HG02678 (cell line): ENCODE results near the gene CNKSR1.

ENCODE experiments used
- ATAC-seq: cut with Tn5 transposase; IDR thresholded peaks from one replicate; pipeline ENCODE4 v1.9.1; 2021; ENCODE audit warnings: mild to moderate bottlenecking, moderate library complexity; ENCODE audit not compliant: unreplicated experiment

The CNKSR1 gene

DNA sequence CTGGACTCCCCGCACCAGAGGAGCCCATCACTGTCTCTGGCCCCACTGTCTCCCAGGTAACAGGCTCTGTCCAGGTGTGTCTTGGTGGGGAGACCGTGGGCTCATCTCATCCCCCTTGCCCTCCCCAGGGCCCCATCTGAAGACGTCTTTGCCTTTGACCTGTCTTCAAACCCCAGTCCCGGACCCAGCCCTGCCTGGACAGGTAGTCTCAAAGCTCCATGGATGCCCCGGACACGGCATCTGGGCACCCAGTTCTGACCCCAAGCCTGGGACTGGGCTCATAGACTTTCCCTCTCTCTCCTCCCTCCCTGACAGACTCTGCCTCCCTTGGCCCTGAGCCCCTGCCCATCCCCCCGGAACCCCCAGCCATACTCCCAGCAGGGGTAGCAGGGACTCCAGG, 6.8 kb downstream of the CNKSR1 start:
- ATAC-seq: no peak

DNA sequence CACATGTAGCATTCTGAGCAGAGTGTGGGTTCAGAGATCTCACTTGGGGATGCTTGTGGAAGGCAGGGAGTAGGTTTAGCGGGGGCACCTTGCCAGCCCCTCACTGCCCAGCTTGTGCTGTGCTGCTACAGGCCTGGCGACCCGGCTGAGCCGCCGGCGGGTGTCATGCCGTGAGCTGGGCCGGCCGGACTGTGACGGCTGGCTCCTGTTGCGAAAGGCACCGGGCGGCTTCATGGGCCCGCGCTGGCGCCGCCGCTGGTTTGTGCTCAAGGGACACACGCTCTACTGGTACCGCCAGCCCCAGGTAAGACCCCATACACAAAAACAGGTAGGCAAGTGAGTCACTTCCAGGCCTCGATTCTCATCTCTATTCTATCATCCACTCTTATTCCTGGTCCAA, 7.6 kb downstream of the CNKSR1 start:
- ATAC-seq: no peak

GRCh38 chr1:26187882-26188281, 10.6 kb downstream of the CNKSR1 start:
- no peak for ATAC-seq

GRCh38 chr1:26188477-26188876, 11.2 kb downstream of the CNKSR1 start:
- no peak for ATAC-seq

DNA sequence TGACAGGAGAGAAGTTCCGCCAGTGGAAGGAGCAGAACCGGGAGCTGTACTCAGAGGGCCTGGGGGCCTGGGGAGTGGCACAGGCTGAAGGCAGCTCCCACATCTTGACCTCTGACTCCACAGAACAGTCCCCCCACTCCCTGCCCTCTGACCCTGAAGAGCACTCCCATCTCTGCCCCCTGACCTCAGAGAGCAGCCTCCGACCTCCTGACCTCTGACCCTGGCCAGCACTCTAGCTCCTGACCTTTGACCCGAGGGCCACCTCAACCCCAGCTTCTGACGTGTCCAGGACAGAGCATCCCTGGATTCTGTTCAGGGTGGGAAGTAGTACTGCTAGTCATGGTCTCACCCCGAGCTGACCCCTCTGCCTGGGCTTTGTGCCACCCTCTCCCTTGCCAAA, 12.0 kb downstream of the CNKSR1 start:
- ATAC-seq: no peak

DNA sequence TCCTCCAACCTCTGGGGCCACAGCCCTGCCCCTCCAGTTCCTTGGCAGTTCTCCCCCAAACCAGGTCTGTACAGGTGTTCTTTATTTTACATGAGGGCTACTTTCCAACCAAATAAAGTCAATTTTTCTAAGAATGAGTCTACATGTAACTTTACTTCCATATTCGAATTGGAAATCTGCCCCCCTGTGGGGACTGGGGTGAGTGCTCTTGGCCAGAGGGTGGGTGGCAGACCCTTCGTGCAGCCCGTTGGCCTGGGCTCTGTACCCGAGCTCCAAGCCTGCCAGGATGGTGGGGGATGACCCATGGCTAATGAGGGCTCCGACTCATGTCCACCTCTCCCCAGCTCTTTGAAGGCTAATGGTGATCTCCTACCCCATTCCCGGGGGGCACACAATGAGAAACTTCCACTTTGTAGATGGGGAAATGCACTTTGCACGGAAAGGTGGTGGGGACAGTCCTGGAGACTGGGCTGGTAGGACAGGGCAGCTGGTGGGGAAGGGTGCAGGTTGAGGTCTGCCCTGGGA, 12.5 kb downstream of the CNKSR1 start:
- no peak for ATAC-seq

DNA sequence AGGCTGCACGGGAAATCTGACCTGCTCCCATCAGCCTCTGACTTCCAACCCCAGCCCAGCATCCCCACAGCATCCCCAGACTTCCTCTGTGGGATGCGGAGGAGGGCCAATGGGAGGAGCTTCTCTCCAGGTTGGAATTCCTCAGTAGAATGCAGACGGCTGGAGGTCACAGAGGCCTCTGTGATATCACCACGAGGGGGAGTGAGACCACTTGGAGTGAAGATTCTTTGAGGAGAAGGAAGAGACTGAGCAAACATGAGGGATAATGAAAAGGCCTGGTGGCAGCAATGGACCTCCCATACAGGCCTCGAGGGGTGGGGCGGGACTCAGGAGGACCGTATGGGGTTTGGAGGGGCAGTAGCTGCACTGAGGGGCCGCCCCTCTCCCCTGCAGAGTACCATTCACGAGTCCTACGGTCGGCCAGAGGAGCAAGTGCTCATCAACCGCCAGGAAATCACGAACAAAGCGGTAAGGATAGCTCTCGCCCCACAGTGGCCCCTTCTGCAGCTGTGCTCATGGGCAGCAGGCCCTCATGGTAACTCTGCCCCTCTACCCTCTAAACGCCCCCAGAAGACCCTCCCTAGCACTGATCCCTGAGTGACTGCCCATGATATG, 13.2 kb downstream of the CNKSR1 start, which contains the start of gene CATSPER4:
Gene CATSPER4 (plus strand): TSS at position 230 of the 615 bp plus-strand sequence. CDS start 26 bp downstream, at position 256.
- no peak for ATAC-seq

GRCh38 chr1:26191739-26192138, 14.4 kb downstream of the CNKSR1 start:
- ATAC-seq: no peak

DNA sequence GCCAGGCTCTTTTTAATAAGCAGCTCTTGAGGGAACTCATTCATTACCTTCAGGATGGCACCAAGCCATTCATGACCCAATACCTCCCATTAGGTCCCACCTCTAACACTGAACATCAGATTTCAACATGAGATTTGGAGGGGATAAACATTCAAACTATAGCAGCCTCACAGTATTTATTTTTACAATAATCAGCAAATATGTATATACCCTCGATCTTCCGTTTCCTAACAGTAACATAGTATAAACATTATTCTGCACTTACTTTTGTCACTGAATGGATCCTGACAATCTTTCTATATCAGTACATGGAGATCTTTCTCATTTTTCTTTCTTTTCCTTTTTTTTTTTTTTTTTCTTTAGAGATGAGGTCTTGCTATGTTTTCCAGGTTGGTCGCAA, 18.5 kb downstream of the CNKSR1 start:
- ATAC-seq: no peak

- no peak for ATAC-seq
These were observed 20.0 kb downstream of the CNKSR1 start for GRCh38 chr1:26197301-26197700.

DNA sequence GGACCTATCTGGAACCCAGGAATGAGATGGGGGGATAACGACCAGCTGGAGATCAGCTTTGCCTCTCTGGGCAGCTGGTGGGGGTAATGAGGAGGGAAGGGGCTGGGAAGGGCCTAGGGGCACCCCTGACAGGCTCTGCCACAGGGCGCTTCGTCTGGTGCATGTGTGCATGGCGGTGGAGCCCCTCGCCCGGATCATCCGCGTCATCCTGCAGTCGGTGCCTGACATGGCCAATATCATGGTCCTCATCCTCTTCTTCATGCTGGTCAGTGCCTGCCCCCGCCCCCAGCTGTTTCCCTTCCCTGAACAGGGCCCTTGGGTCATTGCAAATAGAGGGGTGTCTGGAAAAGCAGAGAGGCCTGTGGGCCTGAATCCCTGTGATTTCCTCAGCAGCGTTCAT, 20.5 kb downstream of the CNKSR1 start:
- ATAC-seq: no peak

GRCh38 chr1:26200413-26200812, 23.1 kb downstream of the CNKSR1 start:
- ATAC-seq: no peak

DNA sequence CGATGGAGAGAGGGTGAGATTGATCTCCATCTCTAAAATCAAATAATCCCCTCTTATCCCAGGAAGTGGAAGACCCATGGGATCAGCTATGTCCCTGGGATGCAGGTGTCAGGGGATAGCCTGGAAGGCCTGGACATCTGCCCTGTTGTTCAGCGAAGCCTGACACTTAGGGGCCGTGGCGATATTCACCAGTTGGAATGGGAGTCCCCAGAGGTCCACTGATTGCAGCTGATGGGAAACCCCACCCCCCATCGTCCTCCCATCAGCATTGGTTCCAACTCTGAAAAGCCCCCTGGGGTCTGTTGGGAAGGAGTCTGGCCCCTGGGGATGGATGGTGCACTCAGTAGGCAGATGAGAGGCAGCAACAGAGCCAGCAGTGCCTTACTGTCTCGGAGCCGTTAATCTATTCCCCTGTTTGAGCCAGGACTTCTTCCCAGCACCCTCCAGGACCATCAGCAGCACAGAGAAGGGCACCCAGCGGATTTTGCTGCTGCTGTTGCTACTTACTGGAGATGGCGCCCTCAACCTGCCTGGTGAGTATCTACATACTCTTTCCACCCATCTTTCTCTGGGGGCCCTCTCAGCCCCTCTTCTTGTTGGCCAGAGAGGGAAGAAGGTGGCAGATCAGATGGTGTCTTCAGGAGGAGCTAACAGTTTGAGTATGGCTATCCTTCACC, 26.5 kb downstream of the CNKSR1 start:
- no peak for ATAC-seq

DNA sequence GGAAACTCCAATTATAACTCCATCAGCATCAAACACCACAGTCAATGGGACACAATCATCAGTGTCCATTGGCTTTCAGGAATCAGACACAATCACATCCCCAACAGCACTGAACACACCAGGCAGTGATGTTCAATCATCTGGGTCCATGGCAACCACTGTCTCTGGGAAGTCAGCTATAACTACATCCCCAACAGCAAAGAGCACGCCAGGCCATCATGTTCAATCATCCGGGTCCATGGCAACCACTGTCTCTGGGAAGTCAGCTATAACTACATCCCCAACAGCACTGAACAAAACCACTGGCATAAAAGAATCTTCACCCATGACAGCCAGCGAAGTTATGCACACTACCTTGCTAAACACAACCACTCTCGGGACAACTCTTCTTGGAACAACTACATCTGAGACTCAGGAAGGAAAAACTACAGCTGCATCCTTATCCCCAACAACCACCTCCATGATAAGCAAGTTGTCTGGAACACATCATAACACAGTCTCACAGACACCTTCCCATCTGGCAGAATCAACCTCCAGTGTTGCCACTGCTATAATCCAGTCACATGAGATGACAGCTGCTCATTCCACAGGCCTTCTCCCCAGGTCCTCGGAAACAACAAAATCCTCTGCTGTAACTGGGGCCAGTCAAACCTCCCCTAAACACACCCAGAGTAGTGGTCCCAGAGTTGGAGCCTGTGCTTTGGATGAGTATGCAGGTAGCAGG, 33.0 kb downstream of the CNKSR1 start:
- ATAC-seq: no peak

- no peak for ATAC-seq
These were observed 35.4 kb downstream of the CNKSR1 start for GRCh38 chr1:26212726-26213125.

DNA sequence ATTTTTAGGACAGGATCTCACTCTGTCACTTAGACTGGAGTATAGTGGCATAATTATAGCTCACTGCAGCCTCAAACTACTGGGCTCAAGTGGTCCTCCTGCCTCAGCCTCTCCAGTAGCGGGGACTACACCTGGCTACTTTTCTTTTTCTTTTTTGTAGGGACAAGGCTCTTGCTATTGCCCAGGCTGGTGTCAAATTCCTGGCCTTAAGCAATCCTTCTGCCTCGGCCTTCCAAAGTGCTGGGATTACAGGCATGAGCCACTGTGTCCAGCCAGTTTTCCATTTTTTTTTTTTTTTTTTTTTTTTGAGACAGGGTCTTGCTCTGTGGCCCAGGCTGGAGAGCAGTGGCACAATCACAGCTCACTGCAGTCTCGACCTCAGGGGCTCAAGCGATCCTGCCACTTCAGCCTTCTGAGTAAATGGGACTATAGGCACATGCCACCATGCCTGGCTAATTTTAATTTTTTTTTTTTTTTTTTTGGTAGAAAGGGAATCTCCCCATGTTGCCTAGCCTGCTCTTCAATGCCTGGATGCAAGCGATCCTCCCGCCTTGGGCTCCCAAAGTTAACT, 36.1 kb downstream of the CNKSR1 start:
- ATAC-seq: no peak

- ATAC-seq: no peak
These were observed 38.0 kb downstream of the CNKSR1 start for GRCh38 chr1:26215246-26215645.

DNA sequence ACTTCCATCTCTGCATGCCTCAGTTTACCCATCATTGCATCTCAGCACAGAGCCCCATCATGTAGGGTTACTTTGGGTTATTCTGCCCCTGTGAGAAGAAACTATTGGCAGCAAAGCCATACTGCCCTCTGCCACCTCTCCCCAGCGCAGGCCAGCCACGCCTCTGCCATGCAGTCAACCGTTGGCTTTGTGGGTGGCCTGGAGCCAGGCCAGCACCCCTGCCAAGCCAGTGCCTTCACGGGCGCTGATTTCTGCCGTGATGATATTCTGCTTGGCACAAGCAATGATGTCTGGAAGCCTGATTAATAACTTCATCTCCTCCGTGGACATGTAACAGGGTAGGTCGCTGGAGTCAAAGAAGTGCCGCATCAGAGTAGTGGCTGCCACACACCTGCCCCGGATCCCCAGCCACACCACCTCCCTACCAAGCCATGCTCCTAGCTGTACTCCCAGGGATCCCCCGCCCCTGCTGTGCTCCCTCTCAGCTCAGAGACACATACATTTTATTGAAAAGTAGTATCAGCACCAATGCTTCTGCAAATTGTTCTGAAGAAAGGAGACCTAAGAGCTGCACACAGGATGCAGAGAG, 41.7 kb downstream of the CNKSR1 start:
- ATAC-seq: no peak

- ATAC-seq: no peak
These were observed 43.1 kb downstream of the CNKSR1 start for GRCh38 chr1:26220199-26220912.

DNA sequence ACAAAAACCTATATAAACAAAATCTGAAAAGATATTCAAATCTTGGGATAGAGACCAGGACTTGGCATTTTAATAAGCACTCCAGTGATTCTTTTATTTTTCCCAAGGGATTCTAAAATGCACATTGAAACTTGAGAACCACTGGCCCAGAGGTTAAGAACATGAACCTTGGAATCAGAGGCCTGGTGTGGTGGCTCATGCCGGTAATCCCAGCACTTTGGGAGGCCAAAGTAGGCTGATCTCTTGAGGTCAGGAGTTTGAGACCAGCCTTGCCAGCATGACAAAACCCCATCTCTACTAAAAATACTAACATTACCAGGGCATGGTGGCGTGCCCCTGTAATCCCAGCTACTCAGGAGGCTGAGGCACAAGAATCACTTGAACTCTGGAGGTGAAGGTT, 43.8 kb downstream of the CNKSR1 start:
- no peak for ATAC-seq

- ATAC-seq: no peak
These were observed 47.3 kb downstream of the CNKSR1 start for GRCh38 chr1:26224606-26225005.
